ENCODE results near the gene NPAS3. TPM values are rescaled to one million over a fixed set of nuclear protein-coding genes. Genes with fewer than 3 reads are reported as not detected.
A peak's percentile ranks its signal among the peaks of the same experiment; 100 is the strongest.

NPAS3 gene
- total and polyA plus RNA-seq, 2 of the 13 experiments (the other 11 are each of a cell fraction or from before 2014, with no cell fraction given), result not detected

DNA sequence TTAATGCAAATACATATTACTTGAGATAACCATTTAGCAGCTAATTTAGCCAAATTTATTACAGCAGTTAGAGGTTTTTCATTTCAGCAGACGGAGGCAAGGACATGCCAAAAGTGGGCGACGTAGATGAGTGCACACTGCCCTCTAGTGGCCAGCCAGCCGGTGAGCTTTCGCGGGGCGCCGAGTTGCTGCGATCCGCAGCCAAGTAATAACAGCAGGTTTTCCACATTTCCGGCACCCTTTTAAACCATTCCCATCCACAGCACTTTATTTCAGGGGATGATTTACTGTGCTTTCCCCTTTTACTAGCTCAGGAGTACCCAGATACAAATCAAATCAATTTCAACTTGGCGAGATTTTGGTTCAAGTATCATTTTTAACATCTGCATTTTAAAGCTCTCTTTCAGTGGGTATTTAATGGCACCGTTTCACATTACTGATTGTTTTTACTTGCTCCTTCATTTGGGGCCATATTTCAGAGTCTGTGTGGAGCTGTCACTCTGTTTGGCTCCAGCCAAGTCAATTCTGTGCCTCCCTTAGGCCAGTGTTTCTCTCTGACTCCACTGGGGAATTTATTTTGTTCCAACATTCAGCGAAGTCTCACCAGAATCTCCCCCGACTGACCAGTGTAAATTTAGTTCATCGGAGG, 854.2 kb downstream of the NPAS3 start (continued):
- TF ChIP-seq TOPORS (CRISPR knock-in tag; IDR thresholded peaks at IDR 0.05) (no peak), NFATC3 (CRISPR knock-in tag; IDR thresholded peaks at IDR 0.05) (no peak), SETDB1 (CRISPR knock-in tag; IDR thresholded peaks at IDR 0.05; ENCODE audit: borderline replicate concordance) (no peak), ZNF710 (CRISPR knock-in tag; IDR thresholded peaks at IDR 0.05; ENCODE audit: borderline replicate concordance) (no peak), SRSF9 (IDR thresholded peaks at IDR 0.05; ENCODE audit: borderline replicate concordance, insufficient read depth, low read depth, low read length, poor library complexity, severe bottlenecking) (no peak), NFE2L1 (CRISPR knock-in tag; IDR thresholded peaks at IDR 0.05; ENCODE audit: borderline replicate concordance) (no peak), SAP130 (CRISPR knock-in tag; IDR thresholded peaks at IDR 0.05; ENCODE audit: low read depth) (peak; percentile 22; the same call in 1 of the 2 replicates), ZBTB21 (CRISPR knock-in tag; IDR thresholded peaks at IDR 0.05) (no peak), YY1 (IDR thresholded peaks at IDR 0.05; ENCODE audit: insufficient read depth, insufficient replicate concordance, low read depth, low read length) (peak; percentile 66), ZNF839 (CRISPR knock-in tag; IDR thresholded peaks at IDR 0.05; ENCODE audit: borderline replicate concordance) (no peak), ZNF33B (CRISPR knock-in tag; IDR thresholded peaks at IDR 0.05) (no peak), ZNF354B (CRISPR knock-in tag; IDR thresholded peaks at IDR 0.05) (no peak), ZNF569 (CRISPR knock-in tag; IDR thresholded peaks at IDR 0.05; ENCODE audit: borderline replicate concordance) (no peak), IKZF1 (IDR thresholded peaks at IDR 0.05) (no peak), SRSF1 (optimal IDR thresholded peaks at IDR 0.05; ENCODE audit: low read depth, low read length) (no peak), RFXAP (CRISPR knock-in tag; IDR thresholded peaks at IDR 0.05; ENCODE audit: borderline replicate concordance) (no peak)
- TF ChIP-seq, protein P1, sequence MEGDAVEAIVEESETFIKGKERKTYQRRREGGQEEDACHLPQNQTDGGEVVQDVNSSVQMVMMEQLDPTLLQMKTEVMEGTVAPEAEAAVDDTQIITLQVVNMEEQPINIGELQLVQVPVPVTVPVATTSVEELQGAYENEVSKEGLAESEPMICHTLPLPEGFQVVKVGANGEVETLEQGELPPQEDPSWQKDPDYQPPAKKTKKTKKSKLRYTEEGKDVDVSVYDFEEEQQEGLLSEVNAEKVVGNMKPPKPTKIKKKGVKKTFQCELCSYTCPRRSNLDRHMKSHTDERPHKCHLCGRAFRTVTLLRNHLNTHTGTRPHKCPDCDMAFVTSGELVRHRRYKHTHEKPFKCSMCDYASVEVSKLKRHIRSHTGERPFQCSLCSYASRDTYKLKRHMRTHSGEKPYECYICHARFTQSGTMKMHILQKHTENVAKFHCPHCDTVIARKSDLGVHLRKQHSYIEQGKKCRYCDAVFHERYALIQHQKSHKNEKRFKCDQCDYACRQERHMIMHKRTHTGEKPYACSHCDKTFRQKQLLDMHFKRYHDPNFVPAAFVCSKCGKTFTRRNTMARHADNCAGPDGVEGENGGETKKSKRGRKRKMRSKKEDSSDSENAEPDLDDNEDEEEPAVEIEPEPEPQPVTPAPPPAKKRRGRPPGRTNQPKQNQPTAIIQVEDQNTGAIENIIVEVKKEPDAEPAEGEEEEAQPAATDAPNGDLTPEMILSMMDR (CRISPR knock-in tag; IDR thresholded peaks at IDR 0.05), result peak; percentile 97
- TF ChIP-seq, protein P2, sequence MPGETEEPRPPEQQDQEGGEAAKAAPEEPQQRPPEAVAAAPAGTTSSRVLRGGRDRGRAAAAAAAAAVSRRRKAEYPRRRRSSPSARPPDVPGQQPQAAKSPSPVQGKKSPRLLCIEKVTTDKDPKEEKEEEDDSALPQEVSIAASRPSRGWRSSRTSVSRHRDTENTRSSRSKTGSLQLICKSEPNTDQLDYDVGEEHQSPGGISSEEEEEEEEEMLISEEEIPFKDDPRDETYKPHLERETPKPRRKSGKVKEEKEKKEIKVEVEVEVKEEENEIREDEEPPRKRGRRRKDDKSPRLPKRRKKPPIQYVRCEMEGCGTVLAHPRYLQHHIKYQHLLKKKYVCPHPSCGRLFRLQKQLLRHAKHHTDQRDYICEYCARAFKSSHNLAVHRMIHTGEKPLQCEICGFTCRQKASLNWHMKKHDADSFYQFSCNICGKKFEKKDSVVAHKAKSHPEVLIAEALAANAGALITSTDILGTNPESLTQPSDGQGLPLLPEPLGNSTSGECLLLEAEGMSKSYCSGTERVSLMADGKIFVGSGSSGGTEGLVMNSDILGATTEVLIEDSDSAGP (CRISPR knock-in tag; IDR thresholded peaks at IDR 0.05; ENCODE audit: borderline replicate concordance), result no peak
- TF ChIP-seq, protein P3, sequence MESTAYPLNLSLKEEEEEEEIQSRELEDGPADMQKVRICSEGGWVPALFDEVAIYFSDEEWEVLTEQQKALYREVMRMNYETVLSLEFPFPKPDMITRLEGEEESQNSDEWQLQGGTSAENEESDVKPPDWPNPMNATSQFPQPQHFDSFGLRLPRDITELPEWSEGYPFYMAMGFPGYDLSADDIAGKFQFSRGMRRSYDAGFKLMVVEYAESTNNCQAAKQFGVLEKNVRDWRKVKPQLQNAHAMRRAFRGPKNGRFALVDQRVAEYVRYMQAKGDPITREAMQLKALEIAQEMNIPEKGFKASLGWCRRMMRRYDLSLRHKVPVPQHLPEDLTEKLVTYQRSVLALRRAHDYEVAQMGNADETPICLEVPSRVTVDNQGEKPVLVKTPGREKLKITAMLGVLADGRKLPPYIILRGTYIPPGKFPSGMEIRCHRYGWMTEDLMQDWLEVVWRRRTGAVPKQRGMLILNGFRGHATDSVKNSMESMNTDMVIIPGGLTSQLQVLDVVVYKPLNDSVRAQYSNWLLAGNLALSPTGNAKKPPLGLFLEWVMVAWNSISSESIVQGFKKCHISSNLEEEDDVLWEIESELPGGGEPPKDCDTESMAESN (CRISPR knock-in tag; conservative IDR thresholded peaks at IDR 0.05), result no peak
- TF ChIP-seq, protein P4, sequence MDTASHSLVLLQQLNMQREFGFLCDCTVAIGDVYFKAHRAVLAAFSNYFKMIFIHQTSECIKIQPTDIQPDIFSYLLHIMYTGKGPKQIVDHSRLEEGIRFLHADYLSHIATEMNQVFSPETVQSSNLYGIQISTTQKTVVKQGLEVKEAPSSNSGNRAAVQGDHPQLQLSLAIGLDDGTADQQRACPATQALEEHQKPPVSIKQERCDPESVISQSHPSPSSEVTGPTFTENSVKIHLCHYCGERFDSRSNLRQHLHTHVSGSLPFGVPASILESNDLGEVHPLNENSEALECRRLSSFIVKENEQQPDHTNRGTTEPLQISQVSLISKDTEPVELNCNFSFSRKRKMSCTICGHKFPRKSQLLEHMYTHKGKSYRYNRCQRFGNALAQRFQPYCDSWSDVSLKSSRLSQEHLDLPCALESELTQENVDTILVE (CRISPR knock-in tag; IDR thresholded peaks at IDR 0.05), result no peak

Data from HepG2 (cell line).